GM12878 (cell line): ENCODE data around the gene CACNA1D.

Experiments used
- CTCF ChIP-seq, 3 experiments: IDR thresholded peaks in 2 of 3; conservative IDR thresholded peaks in 1 of 3; 2 replicates each; pipeline ENCODE4 v1.5.1; 2011; ENCODE audit warnings: low read depth in 3 of 3, low read length in 3 of 3, mild to moderate bottlenecking in 3 of 3, control low read depth in 2 of 3, moderate library complexity in 2 of 3, inconsistent platforms in 1 of 3, mixed read lengths in 1 of 3; ENCODE audit not compliant: control insufficient read depth in 2 of 3, insufficient read depth in 1 of 3; ENCODE audit errors: extremely low read depth in 1 of 3
- NFIC ChIP-seq: IDR thresholded peaks from 2 replicates; pipeline ENCODE4 v1.6.1; 2012; ENCODE audit warnings: low read depth, mild to moderate bottlenecking, inconsistent platforms, low read length, moderate library complexity

GRCh38 chr3:53645754-53646153 is 151.3 kb downstream of the CACNA1D start:
- no peak for TF ChIP-seq CTCF (IDR thresholded peaks at IDR 0.05 in 2 of 3, conservative IDR thresholded peaks at IDR 0.05 in 1 of 3; ENCODE audit: control insufficient read depth in 2 of 3, extremely low read depth in 1 of 3, insufficient read depth in 1 of 3, low read depth in 3 of 3, low read length in 3 of 3)
- TF ChIP-seq NFIC = no peak
